Measurements from ENCODE around the gene GRK5.

The GRK5 gene

GRCh38 chr10:119377451-119377957, 170.1 kb downstream of the GRK5 start:
- no peak overlapping the region for H3K4me3 ChIP-seq (ENCODE audit: low read length)
- no peak for DNase-seq (ENCODE audit: low read depth)
- no peak for TF ChIP-seq CTCF (conservative IDR thresholded peaks at IDR 0.05; ENCODE audit: low read length)

DNA sequence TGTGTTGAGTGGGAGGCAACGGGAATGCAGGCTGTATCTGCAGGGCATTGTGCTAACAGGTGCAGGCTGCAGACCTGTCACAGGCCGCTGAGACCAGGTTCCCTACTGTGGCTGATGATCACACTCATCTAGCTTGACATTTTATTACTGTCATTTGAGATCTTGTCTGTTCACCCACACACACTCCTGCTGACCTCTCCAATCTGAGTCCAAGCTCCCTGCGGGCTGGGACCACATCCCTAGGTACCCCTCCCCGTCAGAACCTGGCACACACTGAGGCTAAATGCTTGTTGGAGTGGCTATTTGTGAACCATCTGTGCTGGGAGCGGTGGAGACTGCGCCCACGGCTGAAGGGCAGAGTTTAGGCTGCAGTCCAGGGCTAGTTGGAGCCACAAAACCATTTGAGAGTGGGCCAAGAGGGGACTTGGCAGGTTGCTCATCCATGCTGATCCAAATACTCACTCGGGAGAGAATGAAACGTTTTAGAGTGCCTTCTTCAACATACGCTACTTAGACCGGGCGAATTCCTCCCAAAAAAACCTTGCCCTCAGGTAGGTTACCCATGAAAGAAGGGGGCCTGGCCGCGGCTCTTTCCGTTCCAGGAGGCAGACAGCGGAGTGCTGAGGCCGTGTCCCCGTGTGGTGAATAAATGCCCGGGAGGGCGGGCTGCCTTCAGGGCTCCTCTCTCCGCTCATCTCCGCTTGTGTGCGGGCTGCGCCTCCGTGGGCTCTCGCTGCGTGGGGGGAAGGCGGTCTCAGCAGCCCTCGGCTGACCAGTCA, 170.8 kb downstream of the GRK5 start:
- H3K4me3 ChIP-seq (ENCODE audit: low read length) = no peak overlapping the region
- DNase-seq (ENCODE audit: low read depth) = peak; percentile 47
- TF ChIP-seq CTCF (conservative IDR thresholded peaks at IDR 0.05; ENCODE audit: low read length) = no peak

DNA sequence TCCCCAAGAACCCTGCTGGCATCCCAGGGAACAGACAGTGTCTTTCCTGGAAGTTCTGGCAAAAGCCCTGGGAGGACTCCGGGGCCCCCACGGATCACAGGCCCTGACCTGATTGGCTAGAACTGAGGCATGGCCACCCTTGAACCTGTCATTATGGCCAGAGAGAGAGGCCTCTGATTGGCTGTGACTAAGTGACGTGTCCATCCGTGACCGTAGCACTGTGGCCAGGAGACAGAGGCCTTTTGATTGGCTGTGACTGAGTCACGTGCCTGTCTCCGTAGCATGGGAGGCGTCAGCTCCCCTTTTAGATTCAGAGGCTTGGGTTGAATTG, 171.3 kb downstream of the GRK5 start:
- no peak overlapping the region for H3K4me3 ChIP-seq (ENCODE audit: low read length)
- TF ChIP-seq CTCF (conservative IDR thresholded peaks at IDR 0.05; ENCODE audit: low read length) = no peak
- no peak for DNase-seq (ENCODE audit: low read depth)

GRCh38 chr10:119379466-119380071, 172.2 kb downstream of the GRK5 start:
- TF ChIP-seq CTCF (conservative IDR thresholded peaks at IDR 0.05; ENCODE audit: low read length) = no peak
- H3K4me3 ChIP-seq (ENCODE audit: low read length) = no peak overlapping the region
- no peak for DNase-seq (ENCODE audit: low read depth)

GRCh38 chr10:119383174-119383856, 175.9 kb downstream of the GRK5 start:
- DNase-seq (ENCODE audit: low read depth) = peak; percentile 30
- no peak for TF ChIP-seq CTCF (conservative IDR thresholded peaks at IDR 0.05; ENCODE audit: low read length)
- no peak overlapping the region for H3K4me3 ChIP-seq (ENCODE audit: low read length)

DNA sequence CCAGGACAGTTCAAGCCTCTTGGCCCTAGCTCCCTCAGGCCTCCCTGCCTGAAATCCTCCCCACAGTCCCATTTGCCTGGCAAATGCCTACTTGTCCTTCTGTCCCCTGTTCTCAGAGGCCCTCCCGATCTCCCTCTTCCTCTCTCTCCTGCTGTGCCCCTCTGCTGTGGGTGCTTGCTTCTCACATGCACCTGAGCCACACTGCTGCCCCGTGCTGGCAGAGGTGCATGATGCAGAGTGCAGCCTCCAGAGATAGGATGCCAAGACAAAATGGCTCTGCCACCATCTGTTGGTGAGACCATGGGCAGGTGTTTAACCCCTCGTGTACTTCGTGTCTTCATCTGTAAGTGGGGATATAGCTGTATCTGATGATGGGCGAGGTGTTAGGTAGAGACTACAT, 176.8 kb downstream of the GRK5 start:
- TF ChIP-seq CTCF (conservative IDR thresholded peaks at IDR 0.05; ENCODE audit: low read length) = no peak
- no peak overlapping the region for H3K4me3 ChIP-seq (ENCODE audit: low read length)
- DNase-seq (ENCODE audit: low read depth) = no peak

All from AG10803 (cell line).